ENCODE measurements around the gene RWDD1. TPM values are rescaled to one million over a fixed set of nuclear protein-coding genes. Genes with fewer than 3 reads are reported as not detected.

Gene RWDD1
- total and polyA plus RNA-seq, 2 of the 13 experiments (the other 11 are each of a cell fraction or from before 2014, with no cell fraction given), result 27.4 to 67.1 TPM

- peaks cover 44% of the 10 kb centered on the region for H3K4me1 ChIP-seq (ENCODE audit: insufficient read depth, low read length)
- ChIA-PET CTCF (ENCODE audit: low intra/inter-chr PET ratio, low total read pairs) (no interaction called here), POLR2A (no interaction called here)
- no peaks in the 10 kb centered on the region for H3K9me3 ChIP-seq (ENCODE audit: low read length)
- no peak for TF ChIP-seq ZBTB7A (CRISPR knock-in tag; IDR thresholded peaks at IDR 0.05)
- peak; percentile 77; the same call in 1 of the 2 replicates for TF ChIP-seq ZNF572 (CRISPR knock-in tag; IDR thresholded peaks at IDR 0.05)
- peak; percentile 12; the same call in 1 of the 2 replicates for TF ChIP-seq ZNF687 (CRISPR knock-in tag; IDR thresholded peaks at IDR 0.05)
- TF ChIP-seq HIVEP1 (CRISPR knock-in tag; IDR thresholded peaks at IDR 0.05), result no peak
- TF ChIP-seq KDM2A (CRISPR knock-in tag; IDR thresholded peaks at IDR 0.05; ENCODE audit: borderline replicate concordance, low read depth), result peak; percentile 31; the same call in 1 of the 2 replicates
- TF ChIP-seq ZNF891 (CRISPR knock-in tag; IDR thresholded peaks at IDR 0.05), result no peak
- TF ChIP-seq PREB (CRISPR knock-in tag; IDR thresholded peaks at IDR 0.05), result no peak
- TF ChIP-seq ZNF205 (CRISPR knock-in tag; IDR thresholded peaks at IDR 0.05), result no peak
- 0 out of 2 replicates have a peak, but pooled peaks have one; percentile 20 for TF ChIP-seq ETV6 (CRISPR knock-in tag; conservative IDR thresholded peaks at IDR 0.05)
- TF ChIP-seq ZNF775 (CRISPR knock-in tag; IDR thresholded peaks at IDR 0.05; ENCODE audit: borderline replicate concordance), result no peak
- TF ChIP-seq HNRNPUL1 (IDR thresholded peaks at IDR 0.05; ENCODE audit: low read depth, low read length), result no peak
- TF ChIP-seq ZNF292 (CRISPR knock-in tag; IDR thresholded peaks at IDR 0.05; ENCODE audit: borderline replicate concordance, low read depth), result 0 out of 2 replicates have a peak, but pooled peaks have one; percentile 52
- TF ChIP-seq LBX2 (CRISPR knock-in tag; IDR thresholded peaks at IDR 0.05; ENCODE audit: borderline replicate concordance), result no peak
- TF ChIP-seq EP300 (IDR thresholded peaks at IDR 0.05; ENCODE audit: low read depth in 2 of 2, low read length in 2 of 2), result no peak
- no peak for TF ChIP-seq EP300 (CRISPR knock-in tag; IDR thresholded peaks at IDR 0.05; ENCODE audit: borderline replicate concordance)
- 0 out of 2 replicates have a peak, but pooled peaks have one; percentile 13 for TF ChIP-seq GABPB1 (CRISPR knock-in tag; IDR thresholded peaks at IDR 0.05)
- H3K79me2 ChIP-seq (ENCODE audit: insufficient read depth, low read length), result no peaks in the 10 kb centered on the region
- no peak overlapping the region for H3K27ac ChIP-seq (ENCODE audit: extremely low read length, insufficient read depth, low read length)
- H3K4me2 ChIP-seq (ENCODE audit: low read depth, low read length), result peak overlapping the region; percentile 52
- no peak for FAIRE-seq
- intact Hi-C loops (cut with micrococcal nuclease; ENCODE audit: unreplicated experiment) (no loop called here), in situ Hi-C loops (cut with HindIII; ENCODE audit: extremely low pct_ligation_motif_present, low pct_unique_long_range_greater_than_20kb) (loop anchor here (10.0 kb wide), 1 partner anchor 290 kb away; the partner anchor contains the start of gene TSPYL1)
- WGBS (ENCODE audit: low lambda C conversion rate), result 72% methylated on average over 37 of the region's 42 CpGs
- no peak overlapping the region for H3K9ac ChIP-seq (ENCODE audit: insufficient read depth, low read depth, low read length)
- peak overlapping the region in 1 of 3 experiments; percentile 31; a peak in 1 of 6 replicates for H3K4me3 ChIP-seq (replicated peaks in 1 of 3; ENCODE audit: insufficient read depth in 1 of 3, low read depth in 2 of 3, low read length in 3 of 3)
- H3K27me3 ChIP-seq (ENCODE audit: control insufficient read depth in 1 of 2, insufficient read depth in 2 of 2, low read length in 2 of 2), result no peaks in the 10 kb centered on the region; a peak in 1 of 5 replicates
- H2AFZ ChIP-seq (ENCODE audit: low read length), result peak overlapping the region; percentile 75
- no peaks in the 10 kb centered on the region for H3K36me3 ChIP-seq (replicated peaks in 1 of 2; ENCODE audit: control insufficient read depth in 1 of 2, insufficient read depth in 2 of 2, low read length in 2 of 2)
- DNase-seq (ENCODE audit: low spot score), result no peak
- ATAC-seq, result peak; percentile 58
- no TSS peak for BruUV-seq (replicated peaks)
- H4K20me1 ChIP-seq (ENCODE audit: insufficient read depth, low read length), result no peaks in the 10 kb centered on the region
Measured at GRCh38 chr6:116564921-116565872, 6.1 kb upstream of the RWDD1 start.

Data from HepG2 (cell line).